Ecto neural progenitor cell (in vitro differentiated cells): ENCODE results near the gene CORO2A.

Source experiments
- DNase-seq: peaks from one replicate; pipeline ENCODE4 v3.0.0-alpha.2; 2018; ENCODE audit warnings: low spot score

The CORO2A gene

GRCh38 chr9:98171176-98171925, 21.1 kb downstream of the CORO2A start:
- no peak for DNase-seq

- DNase-seq = peak; percentile 77
Observed at GRCh38 chr9:98168941-98169488, 23.4 kb downstream of the CORO2A start.

GRCh38 chr9:98168153-98168780, 24.2 kb downstream of the CORO2A start:
- DNase-seq = no peak

- DNase-seq = no peak
Observed at GRCh38 chr9:98164912-98165311, 27.5 kb downstream of the CORO2A start.

- no peak for DNase-seq
Observed at GRCh38 chr9:98162613-98163012, 29.8 kb downstream of the CORO2A start.

- no peak for DNase-seq
Observed at GRCh38 chr9:98161851-98162250, 30.6 kb downstream of the CORO2A start.

- DNase-seq = no peak
Observed at GRCh38 chr9:98159790-98160189, 32.6 kb downstream of the CORO2A start.

GRCh38 chr9:98159301-98159700, 33.1 kb downstream of the CORO2A start:
- DNase-seq = no peak

- no peak for DNase-seq
Observed at GRCh38 chr9:98158071-98158831, 34.2 kb downstream of the CORO2A start.

- DNase-seq = no peak
Observed at GRCh38 chr9:98157372-98157771, 35.1 kb downstream of the CORO2A start.

GRCh38 chr9:98154678-98155077, 37.8 kb downstream of the CORO2A start:
- no peak for DNase-seq

GRCh38 chr9:98152526-98152925, 39.9 kb downstream of the CORO2A start:
- DNase-seq = no peak

GRCh38 chr9:98150721-98151120, 41.7 kb downstream of the CORO2A start:
- DNase-seq = no peak

- no peak for DNase-seq
Observed at GRCh38 chr9:98150164-98150563, 42.3 kb downstream of the CORO2A start.

GRCh38 chr9:98149422-98149821, 43.0 kb downstream of the CORO2A start:
- no peak for DNase-seq

- no peak for DNase-seq
Observed at GRCh38 chr9:98148486-98148885, 44.0 kb downstream of the CORO2A start.

GRCh38 chr9:98147582-98147981, 44.9 kb downstream of the CORO2A start:
- DNase-seq = no peak

GRCh38 chr9:98146101-98146991, 46.1 kb downstream of the CORO2A start:
- peak; percentile 56 for DNase-seq

GRCh38 chr9:98144631-98145030, 47.8 kb downstream of the CORO2A start:
- DNase-seq = no peak

GRCh38 chr9:98144076-98144475, 48.4 kb downstream of the CORO2A start:
- DNase-seq = no peak

GRCh38 chr9:98142925-98143481, 49.4 kb downstream of the CORO2A start:
- DNase-seq = no peak
